Astrocyte of the spinal cord (primary cell): Measurements from ENCODE around the gene EIF2A.

Experiments
- DNase-seq: peaks from one replicate; pipeline ENCODE4 v3.0.0; 2011; ENCODE audit warnings: low read depth, low spot score
- H3K4me3 ChIP-seq: 2 replicates; pipeline ENCODE4 v1.5.1; 2011; ENCODE audit warnings: low read depth, mild to moderate bottlenecking, low read length, moderate library complexity
- in situ Hi-C: cut with HindIII; loops from 2 replicates; pipeline ENCODE4 v1.10.0; 2017; ENCODE audit warnings: low sequenced_read_pairs
- TF ChIP-seq, protein P1 (sequence below): IDR thresholded peaks from 2 replicates; pipeline ENCODE4 v1.5.1; 2012; ENCODE audit warnings: low read depth, mild to moderate bottlenecking, low read length, inconsistent platforms

EIF2A gene

DNA sequence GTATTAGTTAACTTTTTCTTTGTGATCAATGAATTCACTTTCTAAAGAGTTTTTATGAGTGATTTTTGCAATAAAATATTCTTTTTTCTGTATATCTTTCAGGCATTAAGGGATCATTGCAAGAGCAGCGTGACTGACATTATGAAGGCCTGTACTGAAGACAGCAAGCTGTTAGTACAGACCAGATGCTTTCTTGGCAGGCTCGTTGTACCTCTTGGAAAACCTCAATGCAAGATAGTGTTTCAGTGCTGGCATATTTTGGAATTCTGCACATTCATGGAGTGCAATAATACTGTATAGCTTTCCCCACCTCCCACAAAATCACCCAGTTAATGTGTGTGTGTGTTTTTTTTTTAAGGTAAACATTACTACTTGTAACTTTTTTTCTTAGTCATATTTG lies 81.0 kb downstream of the EIF2A start:
- DNase-seq = no peak
- no peak overlapping the region for H3K4me3 ChIP-seq
- in situ Hi-C loops = no loop called here
- TF ChIP-seq, protein P1, sequence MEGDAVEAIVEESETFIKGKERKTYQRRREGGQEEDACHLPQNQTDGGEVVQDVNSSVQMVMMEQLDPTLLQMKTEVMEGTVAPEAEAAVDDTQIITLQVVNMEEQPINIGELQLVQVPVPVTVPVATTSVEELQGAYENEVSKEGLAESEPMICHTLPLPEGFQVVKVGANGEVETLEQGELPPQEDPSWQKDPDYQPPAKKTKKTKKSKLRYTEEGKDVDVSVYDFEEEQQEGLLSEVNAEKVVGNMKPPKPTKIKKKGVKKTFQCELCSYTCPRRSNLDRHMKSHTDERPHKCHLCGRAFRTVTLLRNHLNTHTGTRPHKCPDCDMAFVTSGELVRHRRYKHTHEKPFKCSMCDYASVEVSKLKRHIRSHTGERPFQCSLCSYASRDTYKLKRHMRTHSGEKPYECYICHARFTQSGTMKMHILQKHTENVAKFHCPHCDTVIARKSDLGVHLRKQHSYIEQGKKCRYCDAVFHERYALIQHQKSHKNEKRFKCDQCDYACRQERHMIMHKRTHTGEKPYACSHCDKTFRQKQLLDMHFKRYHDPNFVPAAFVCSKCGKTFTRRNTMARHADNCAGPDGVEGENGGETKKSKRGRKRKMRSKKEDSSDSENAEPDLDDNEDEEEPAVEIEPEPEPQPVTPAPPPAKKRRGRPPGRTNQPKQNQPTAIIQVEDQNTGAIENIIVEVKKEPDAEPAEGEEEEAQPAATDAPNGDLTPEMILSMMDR = no peak

- in situ Hi-C loops = no loop called here
- no peak for DNase-seq
- TF ChIP-seq, protein P1 = no peak
- no peak overlapping the region for H3K4me3 ChIP-seq
These were observed 85.1 kb downstream of the EIF2A start for GRCh38 chr3:150631515-150632221.

DNA sequence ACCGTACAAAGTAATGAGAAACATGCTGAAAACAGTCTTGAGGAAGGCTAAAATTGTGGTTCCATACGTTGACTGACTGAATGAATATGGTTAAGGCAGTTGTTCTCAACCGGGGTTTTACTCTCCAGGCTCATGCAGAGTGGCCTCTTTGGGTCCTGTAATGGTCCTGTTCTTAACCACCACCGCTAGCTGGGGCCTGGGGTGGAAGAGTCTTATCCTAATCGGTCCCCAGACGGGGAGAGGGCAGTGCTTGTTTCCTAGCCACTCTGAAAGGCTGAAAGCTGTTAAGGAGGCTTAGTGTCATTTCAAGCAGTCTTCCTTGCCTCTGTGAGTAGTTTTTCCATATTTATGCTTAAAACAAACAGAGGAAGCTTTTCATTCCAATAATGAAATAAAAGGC lies 88.5 kb downstream of the EIF2A start:
- no peak for DNase-seq
- TF ChIP-seq, protein P1 = no peak
- in situ Hi-C loops = no loop called here
- no peak overlapping the region for H3K4me3 ChIP-seq

DNA sequence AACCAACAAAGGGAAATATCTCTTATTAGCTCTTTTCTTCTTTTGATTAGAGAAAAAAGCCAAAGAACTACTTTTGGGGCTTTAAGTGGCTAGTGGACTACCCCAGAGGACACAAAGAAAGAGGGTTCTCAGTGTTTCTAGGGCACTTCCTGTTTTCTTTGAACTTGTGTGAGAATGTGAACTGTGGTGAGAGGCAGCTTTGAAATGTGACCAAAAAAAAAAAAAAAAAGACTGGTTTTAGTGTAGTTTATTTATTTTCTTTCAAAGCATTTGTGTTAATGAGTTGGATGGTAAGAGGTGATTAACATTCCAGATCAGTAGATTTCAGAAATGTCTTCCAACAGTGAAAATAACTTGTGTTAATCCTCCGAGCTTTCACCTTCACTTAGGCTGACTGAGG lies 88.9 kb downstream of the EIF2A start:
- in situ Hi-C loops = no loop called here
- TF ChIP-seq, protein P1 = no peak
- H3K4me3 ChIP-seq = no peak overlapping the region
- DNase-seq = no peak
